ENCODE data around the gene AP3D1. TPM values are rescaled to one million over a fixed set of nuclear protein-coding genes. Genes with fewer than 3 reads are reported as not detected.

The AP3D1 gene
- total and polyA plus RNA-seq, 9 of the 15 experiments (the other 6 are each of a cell fraction or from before 2014, with no cell fraction given): 1.2 to 86.1 (median 35.9) TPM

DNA sequence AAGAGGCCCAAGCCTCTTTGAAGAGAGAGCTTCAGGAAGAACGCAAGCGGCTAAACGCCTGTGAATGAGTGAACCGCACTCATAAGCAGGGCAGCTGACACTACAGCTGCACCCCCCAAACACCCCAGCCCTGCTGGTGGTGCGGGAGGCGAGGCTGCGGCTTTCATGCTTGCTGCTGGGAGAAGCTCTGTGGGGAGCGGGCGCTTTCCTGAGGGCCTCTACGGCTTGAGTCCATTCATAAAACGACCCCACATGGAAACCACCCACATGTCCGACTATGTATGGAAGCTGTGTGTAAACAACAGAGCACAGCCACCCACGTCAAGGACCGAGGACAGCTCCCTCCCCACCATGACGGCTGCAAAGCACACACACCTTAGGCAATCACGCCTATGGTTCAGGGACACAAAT is 5.5 kb downstream of the AP3D1 start (continued):
- TF ChIP-seq, protein P1, sequence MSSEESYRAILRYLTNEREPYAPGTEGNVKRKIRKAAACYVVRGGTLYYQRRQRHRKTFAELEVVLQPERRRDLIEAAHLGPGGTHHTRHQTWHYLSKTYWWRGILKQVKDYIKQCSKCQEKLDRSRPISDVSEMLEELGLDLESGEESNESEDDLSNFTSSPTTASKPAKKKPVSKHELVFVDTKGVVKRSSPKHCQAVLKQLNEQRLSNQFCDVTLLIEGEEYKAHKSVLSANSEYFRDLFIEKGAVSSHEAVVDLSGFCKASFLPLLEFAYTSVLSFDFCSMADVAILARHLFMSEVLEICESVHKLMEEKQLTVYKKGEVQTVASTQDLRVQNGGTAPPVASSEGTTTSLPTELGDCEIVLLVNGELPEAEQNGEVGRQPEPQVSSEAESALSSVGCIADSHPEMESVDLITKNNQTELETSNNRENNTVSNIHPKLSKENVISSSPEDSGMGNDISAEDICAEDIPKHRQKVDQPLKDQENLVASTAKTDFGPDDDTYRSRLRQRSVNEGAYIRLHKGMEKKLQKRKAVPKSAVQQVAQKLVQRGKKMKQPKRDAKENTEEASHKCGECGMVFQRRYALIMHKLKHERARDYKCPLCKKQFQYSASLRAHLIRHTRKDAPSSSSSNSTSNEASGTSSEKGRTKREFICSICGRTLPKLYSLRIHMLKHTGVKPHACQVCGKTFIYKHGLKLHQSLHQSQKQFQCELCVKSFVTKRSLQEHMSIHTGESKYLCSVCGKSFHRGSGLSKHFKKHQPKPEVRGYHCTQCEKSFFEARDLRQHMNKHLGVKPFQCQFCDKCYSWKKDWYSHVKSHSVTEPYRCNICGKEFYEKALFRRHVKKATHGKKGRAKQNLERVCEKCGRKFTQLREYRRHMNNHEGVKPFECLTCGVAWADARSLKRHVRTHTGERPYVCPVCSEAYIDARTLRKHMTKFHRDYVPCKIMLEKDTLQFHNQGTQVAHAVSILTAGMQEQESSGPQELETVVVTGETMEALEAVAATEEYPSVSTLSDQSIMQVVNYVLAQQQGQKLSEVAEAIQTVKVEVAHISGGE (CRISPR knock-in tag; IDR thresholded peaks at IDR 0.05): no peak
- TF ChIP-seq ZNF592 (IDR thresholded peaks at IDR 0.05) (no peak), ZNF239 (CRISPR knock-in tag; IDR thresholded peaks at IDR 0.05) (no peak), ZFP1 (CRISPR knock-in tag; IDR thresholded peaks at IDR 0.05) (no peak), RFX5 (IDR thresholded peaks at IDR 0.05; ENCODE audit: low read depth, low read length) (no peak)
